HG03457 (cell line): ENCODE results near the gene SCRN1.

ENCODE experiments used
- ATAC-seq: cut with Tn5 transposase; IDR thresholded peaks from one replicate; pipeline ENCODE4 v1.9.1; 2021; ENCODE audit warnings: moderate number of reproducible peaks; ENCODE audit not compliant: unreplicated experiment

SCRN1 gene

DNA sequence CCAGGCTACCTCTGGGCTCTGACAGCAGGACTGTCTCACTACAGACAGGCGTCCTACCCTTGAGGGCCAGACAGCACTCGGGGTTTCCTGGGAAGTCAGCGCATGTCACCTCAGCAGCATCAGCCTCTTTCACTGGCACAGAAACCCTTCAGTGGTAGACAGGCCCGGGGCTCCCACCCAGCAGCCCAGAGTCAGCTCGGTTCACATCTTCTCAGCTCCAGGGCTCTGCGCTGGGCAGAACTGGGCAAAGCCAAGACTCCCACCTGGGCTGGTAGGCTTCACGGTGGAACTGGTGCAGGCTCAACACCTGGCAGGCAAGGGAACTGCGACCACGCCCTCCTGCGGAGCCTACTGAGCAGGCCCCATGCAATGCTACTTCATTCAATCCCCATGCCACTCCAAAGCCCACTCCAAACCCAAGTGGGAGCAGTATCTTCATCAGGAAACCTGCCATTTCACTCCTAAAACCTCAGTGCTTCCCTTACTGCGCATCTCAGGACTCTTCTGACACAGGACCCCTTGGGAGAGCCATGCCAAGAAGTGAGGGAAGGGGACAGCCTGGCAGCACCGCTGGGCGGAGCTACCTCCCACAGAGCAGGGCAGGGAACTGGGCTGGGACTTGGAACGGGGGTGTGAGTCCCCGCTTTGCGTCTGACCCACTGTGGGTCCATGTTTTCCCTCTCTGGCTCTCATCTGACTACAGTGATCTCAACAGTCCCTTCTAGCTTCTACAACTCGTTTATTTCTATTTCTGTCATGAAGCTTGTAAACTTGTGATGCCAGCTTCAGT, 60.4 kb downstream of the SCRN1 start:
- no peak for ATAC-seq

GRCh38 chr7:29926741-29927140, 62.9 kb downstream of the SCRN1 start:
- ATAC-seq = no peak

DNA sequence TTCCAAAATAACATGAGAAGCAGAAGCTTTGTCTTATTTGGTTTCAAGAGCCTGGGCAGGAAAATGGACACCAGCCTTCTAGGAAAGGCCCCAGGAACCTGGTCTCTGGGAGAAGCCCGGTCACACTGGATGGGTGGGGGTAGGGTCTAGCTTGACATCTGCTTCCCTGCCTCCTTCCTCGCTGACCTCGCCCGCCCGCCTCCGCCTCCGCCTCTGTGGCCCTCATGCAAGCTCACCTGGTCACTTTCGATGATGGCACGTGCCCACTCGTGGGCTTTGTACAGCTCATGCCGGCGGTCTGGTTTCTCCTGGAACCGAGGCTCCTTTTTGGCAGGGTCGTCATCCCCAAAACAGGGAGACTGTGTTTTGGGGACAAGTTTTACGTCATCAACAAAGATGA, 63.4 kb downstream of the SCRN1 start:
- no peak for ATAC-seq

DNA sequence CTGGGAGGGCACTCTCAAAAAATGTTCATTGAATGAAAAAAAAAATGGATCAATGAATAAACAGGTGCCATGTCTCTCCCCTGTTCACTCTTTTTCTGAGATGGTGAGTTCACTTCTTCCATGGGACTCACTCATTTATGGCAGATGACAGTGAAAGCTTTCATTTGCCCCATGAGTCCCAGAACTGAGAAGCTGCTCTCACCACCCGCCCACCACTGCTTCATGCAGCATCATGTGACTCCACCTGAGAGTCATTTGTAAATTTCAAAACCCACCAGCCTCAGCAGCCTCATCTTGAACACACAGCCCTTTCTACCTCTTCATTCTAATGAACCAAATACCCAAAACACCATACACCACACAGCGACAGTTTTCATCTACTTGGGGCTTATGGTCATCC, 64.9 kb downstream of the SCRN1 start:
- no peak for ATAC-seq

DNA sequence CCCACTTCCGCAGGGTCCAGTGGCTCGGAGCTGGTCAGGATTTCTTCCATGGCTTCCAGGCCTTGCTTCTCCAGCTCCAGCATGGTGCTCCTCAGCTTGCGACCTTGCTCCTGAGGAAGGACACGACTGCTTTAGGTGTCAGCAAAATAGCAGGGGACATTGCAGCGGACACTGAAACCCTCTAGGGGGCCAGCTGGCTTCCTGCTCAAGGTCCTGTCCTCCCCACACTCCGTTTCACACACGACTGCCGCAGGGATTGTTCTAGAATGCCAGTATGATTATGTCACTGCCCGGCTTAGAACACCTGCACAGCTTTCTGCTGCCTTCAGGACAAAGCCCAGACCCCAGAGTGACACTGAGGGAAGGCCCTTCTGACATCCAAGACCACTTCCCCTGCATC, 65.6 kb downstream of the SCRN1 start:
- no peak for ATAC-seq

GRCh38 chr7:29922921-29923700, 66.5 kb downstream of the SCRN1 start:
- ATAC-seq = no peak

- ATAC-seq = no peak
Measured at GRCh38 chr7:29921404-29922010, 68.1 kb downstream of the SCRN1 start.

DNA sequence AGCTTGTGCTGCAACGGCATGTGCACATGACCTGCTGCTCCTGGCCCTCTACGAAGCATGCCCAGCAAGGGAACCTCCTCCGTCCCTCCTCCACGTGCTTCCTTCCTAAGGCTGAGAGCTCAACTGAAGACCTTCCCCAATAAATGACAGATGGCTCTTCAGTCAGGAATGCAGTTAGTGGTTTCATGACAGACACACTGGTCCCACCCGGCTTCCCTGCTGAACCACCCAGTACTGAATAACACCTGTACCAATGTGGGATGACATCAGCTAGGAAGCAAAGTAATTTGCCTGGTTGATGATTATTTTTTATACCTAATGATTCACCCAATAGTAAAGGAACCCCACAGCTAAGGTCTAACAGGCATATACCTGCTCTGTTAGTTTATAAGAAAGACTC, 69.1 kb downstream of the SCRN1 start:
- no peak for ATAC-seq

DNA sequence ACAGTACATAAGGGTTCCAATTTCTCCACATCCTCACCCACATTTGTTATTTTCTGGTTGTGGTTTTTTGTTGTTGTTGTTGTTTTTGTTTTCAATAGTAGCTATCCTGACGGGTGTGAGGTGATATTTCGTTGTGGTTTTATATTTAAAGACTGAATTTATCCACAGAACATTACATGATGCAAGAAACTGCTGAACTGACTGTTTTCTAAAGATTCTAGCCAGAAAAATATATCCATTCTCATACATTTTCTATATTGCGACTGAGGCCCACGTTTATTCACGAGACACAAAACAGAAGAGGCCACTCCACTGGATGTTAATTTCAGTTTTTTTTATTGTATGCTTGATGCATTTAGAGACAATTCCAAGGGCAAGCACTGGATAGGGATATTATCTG, 69.8 kb downstream of the SCRN1 start:
- ATAC-seq = no peak

GRCh38 chr7:29918850-29919249, 70.8 kb downstream of the SCRN1 start:
- ATAC-seq = no peak

GRCh38 chr7:29917641-29918040, 72.0 kb downstream of the SCRN1 start:
- no peak for ATAC-seq

DNA sequence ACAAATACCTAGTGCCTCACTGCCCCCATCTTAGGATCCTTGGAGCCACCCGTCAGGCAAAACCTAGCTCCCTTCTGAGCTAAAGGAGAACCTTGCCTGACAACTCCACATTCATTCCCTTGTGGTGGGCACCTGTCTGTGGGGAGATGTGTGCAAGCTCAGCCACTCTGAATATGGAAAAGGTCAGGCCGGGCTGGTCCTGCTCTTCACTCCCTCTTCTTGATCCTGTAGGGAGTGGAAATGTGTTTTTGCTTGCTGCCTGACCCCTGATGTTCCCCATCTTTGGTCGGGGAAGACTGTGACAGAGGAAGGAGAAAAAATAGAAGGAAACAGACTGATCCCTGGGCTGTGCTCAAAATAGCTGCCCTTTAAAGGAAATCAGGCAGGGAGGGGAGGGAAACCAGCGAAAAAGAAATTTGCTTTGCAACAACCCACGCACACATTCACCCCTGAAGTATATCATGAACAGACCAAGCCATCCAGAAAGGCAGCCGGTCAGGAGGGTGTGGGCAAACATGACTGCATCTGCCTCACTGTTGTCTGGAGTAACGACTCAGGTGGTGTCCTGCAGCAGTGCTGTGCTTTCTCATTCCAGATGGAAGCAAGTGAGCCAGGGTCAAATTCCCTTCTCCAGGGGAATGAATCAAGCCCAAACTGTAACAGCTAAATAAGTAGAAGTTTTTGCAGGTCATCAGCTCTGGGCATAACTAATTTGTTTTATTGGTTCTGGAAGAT, 74.0 kb downstream of the SCRN1 start:
- ATAC-seq = no peak

GRCh38 chr7:29914180-29914579, 75.4 kb downstream of the SCRN1 start:
- ATAC-seq = no peak

DNA sequence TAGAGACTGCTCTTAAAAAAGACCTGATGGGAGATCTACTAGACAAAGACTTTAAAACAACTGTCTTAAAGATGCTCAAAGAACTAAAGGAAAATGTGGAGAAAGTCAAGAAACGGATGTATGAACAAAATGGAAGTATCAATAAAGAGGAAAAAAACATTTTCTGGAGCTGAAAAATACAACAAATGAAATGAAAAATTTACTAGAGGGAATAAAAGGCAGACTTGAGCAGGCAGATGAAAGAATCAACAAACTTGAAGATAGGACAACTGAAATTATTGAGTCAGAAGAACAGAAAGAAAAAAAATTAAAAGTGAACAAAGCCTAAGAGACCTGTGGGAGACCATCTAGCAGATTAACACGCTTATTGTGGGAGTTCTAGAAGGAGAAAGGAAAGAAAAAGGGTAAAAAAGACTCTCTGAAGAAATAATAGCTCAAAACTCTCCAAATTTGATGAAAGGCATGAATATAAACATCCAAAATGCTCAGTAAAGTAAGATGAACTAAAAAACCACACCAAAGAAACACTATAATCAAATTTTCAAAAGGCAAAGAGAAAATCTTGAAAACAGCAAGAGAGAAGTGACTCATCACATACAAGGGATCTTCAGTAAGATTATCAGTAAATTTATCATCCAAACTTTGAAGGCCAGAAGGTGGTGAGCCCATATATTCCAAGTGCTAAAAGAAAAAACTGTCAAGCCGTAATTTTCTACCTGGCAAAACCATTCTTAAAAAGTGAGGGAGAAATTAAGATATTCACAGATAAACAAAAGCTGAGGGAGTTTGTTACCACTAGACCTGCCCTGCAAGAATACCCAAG, 83.2 kb downstream of the SCRN1 start:
- no peak for ATAC-seq

DNA sequence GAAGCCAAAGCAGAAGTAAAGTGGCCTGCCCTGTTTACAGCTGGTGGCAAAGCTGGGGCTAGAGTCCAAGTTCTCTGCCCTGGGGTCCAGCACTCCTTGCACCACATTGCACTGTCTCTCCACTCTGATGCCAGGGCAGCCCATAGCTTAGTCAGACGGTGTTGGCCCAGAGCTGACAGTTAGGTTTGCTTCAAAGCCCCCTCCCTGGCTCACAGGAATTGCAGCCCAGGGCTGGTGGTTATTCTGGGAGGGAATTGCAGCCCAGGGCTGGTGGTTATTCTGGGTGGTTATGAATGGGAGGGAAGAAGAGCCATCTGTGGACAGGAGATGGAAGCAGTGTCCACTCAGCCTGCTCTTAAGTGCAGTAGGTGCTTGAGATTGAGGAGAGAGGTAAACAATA, 88.9 kb downstream of the SCRN1 start:
- ATAC-seq = no peak

GRCh38 chr7:29898301-29898700, 91.3 kb downstream of the SCRN1 start:
- no peak for ATAC-seq

GRCh38 chr7:29896685-29897411, 92.8 kb downstream of the SCRN1 start:
- ATAC-seq = no peak

DNA sequence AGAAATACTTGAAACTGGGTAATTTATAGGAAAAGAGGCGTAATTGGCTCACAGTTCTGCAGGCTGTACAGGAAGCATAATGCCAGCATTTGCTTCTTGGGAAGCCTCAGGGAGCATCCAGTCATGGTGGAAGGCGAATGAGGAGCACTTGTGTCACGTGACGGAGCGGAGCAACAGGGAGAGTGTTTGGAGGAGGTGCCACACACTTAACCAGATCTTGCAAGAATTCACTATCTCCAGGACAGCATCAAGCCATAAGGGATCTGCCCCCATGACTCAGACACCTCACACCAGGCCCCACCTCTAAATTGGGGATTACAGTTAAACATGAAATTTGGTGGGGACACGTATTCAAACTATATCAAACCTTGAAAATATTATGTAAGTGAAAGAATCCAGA, 94.0 kb downstream of the SCRN1 start:
- no peak for ATAC-seq

DNA sequence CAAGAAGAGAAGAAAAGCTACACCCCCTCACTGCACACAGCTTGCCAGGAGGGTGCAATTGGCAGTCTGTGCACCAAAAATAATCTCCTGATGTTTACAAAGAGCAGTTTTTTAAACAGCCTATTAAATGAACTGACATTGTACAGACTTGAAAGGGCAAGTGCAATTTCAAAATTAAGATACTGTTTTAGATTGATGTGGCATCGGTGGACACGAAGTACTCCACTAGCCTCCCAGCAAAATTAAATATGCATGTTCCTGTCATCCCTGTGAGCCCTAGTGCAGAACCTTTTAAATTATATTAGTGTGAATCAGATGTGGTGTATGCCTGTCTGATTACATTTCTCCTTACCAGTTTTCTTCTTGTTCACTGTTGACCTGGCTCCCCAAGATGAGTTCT, 95.3 kb downstream of the SCRN1 start:
- no peak for ATAC-seq
